Measurements from ENCODE around the gene PRDM15. TPM values are rescaled to one million over a fixed set of nuclear protein-coding genes. Genes with fewer than 3 reads are reported as not detected.

The PRDM15 gene
- polyA plus RNA-seq, 1 experiment, result 5.1 TPM

DNA sequence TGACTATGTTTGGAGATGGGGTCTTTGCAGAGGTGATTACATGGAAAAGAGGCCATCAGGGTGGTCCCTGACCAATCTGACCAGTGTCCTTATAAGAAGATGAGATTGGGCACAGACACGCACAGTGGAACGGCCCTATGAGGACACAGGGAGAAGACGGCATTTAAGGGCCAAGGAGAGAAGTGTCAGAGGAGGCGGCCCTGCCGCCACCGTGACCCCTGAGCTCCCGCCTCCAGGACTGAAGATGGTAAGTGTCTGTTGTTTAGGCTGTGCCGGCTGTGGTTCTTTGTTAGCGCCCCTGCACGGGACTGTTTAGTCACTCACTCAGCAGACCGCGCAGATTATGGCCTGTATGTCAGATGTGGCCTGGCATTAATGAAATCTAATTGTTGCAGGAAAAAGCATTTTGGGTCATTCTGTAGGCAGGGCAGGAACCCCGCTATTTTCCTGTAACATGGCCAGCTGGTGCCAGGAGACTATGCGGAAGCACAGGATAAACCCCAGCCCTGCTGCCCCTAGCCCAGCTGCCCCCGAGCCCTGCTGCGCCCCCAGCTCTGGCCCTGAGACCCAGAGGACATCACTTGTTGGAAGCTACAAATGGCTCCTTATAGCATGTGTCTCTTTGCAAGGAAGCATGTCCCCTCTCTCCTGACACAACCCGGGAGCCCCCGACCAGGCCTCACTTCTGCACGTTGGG is 58.6 kb downstream of the PRDM15 start:
- Histone ChIP-seq H3K27me3 (ENCODE audit: control insufficient read depth, insufficient read depth, low read length) (no peaks in the 10 kb centered on the region), H3K27ac (ENCODE audit: low read depth, low read length) (no peak overlapping the region), H3K4me3 (ENCODE audit: low read depth, low read length) (no peak overlapping the region), H3K9me3 (ENCODE audit: control insufficient read depth, insufficient read depth, low read length) (no peaks in the 10 kb centered on the region)
- TF ChIP-seq, protein P1, sequence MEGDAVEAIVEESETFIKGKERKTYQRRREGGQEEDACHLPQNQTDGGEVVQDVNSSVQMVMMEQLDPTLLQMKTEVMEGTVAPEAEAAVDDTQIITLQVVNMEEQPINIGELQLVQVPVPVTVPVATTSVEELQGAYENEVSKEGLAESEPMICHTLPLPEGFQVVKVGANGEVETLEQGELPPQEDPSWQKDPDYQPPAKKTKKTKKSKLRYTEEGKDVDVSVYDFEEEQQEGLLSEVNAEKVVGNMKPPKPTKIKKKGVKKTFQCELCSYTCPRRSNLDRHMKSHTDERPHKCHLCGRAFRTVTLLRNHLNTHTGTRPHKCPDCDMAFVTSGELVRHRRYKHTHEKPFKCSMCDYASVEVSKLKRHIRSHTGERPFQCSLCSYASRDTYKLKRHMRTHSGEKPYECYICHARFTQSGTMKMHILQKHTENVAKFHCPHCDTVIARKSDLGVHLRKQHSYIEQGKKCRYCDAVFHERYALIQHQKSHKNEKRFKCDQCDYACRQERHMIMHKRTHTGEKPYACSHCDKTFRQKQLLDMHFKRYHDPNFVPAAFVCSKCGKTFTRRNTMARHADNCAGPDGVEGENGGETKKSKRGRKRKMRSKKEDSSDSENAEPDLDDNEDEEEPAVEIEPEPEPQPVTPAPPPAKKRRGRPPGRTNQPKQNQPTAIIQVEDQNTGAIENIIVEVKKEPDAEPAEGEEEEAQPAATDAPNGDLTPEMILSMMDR (IDR thresholded peaks at IDR 0.05; ENCODE audit: low read depth, low read length), result no peak
- DNase-seq (ENCODE audit: low read depth, low spot score), result no peak
- ChIA-PET POLR2A (interaction anchor here (0.6 kb wide), 1 partner anchor 90 kb away, joined by 3 read pairs; no protein-coding TSS in a partner anchor), CTCF (interaction anchor here (1.8 kb wide), 1 partner anchor 208 kb away, joined by 7 read pairs; no protein-coding TSS in a partner anchor)

DNA sequence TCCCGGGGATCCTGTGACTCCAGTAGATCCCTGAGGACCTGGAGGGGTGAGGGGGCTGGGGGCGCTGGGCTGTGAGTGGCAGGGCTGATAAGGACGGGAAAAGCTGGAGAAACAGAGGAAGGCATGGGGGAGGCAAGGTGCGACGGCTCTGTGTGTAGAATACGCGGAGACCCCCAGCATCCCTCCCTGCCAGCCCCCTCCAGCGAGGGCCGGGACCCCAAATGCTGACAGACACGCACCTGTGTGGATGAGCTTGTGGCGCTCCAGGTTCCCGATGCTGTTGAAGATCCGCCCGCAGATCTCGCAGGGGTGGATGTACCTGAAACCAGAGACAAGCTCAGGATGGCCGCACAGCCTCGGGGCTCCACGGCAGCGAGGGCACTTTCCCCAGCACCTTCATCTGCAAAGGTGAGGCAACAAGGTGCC is 59.3 kb downstream of the PRDM15 start:
- H3K27me3 ChIP-seq (ENCODE audit: control insufficient read depth, insufficient read depth, low read length), result no peaks in the 10 kb centered on the region
- no peaks in the 10 kb centered on the region for H3K9me3 ChIP-seq (ENCODE audit: control insufficient read depth, insufficient read depth, low read length)
- no peak overlapping the region for H3K27ac ChIP-seq (ENCODE audit: low read depth, low read length)
- TF ChIP-seq, protein P1 (IDR thresholded peaks at IDR 0.05; ENCODE audit: low read depth, low read length), result no peak
- ChIA-PET POLR2A (no interaction called here), CTCF (interaction anchor here (1.8 kb wide), 1 partner anchor 207 kb away, joined by 7 read pairs; no protein-coding TSS in a partner anchor)
- no peak overlapping the region for H3K4me3 ChIP-seq (ENCODE audit: low read depth, low read length)
- no peak for DNase-seq (ENCODE audit: low read depth, low spot score)

DNA sequence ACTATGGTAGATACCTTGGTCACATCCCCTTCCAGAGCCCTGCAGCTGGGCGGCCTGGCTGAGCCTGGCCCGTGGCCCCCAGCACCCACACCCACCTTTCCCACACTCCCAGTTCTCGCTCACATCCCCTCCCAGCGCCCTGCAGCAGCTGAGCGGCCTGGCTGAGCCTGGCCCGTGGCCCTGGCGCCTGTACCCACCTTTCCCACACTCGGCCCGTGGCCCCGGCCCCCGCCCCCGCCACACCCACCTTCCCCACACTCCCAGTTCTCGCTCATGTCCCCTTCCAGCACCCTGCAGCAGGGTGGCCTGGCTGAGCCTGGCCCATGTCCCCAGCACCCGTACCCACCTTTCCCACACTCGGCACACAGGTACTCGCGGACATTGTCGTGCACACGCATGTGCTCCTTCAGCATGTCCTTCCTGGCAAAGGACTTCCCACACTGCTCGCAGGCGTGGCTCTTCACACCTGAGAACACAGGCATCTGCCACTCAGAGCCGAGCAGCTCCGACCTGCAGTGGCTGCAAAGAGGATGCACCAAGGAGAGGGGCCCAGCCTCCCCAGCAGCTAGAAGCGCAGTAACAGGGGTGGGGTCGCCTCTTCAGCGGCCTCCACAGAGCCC is 59.8 kb downstream of the PRDM15 start:
- Histone ChIP-seq H3K27ac (ENCODE audit: low read depth, low read length) (no peak overlapping the region), H3K9me3 (ENCODE audit: control insufficient read depth, insufficient read depth, low read length) (no peaks in the 10 kb centered on the region), H3K27me3 (ENCODE audit: control insufficient read depth, insufficient read depth, low read length) (no peaks in the 10 kb centered on the region), H3K4me3 (ENCODE audit: low read depth, low read length) (no peak overlapping the region)
- no peak for DNase-seq (ENCODE audit: low read depth, low spot score)
- TF ChIP-seq, protein P1 (IDR thresholded peaks at IDR 0.05; ENCODE audit: low read depth, low read length), result no peak
- ChIA-PET POLR2A (no interaction called here), CTCF (interaction anchor here (1.8 kb wide), 1 partner anchor 207 kb away, joined by 7 read pairs; no protein-coding TSS in a partner anchor)

DNA sequence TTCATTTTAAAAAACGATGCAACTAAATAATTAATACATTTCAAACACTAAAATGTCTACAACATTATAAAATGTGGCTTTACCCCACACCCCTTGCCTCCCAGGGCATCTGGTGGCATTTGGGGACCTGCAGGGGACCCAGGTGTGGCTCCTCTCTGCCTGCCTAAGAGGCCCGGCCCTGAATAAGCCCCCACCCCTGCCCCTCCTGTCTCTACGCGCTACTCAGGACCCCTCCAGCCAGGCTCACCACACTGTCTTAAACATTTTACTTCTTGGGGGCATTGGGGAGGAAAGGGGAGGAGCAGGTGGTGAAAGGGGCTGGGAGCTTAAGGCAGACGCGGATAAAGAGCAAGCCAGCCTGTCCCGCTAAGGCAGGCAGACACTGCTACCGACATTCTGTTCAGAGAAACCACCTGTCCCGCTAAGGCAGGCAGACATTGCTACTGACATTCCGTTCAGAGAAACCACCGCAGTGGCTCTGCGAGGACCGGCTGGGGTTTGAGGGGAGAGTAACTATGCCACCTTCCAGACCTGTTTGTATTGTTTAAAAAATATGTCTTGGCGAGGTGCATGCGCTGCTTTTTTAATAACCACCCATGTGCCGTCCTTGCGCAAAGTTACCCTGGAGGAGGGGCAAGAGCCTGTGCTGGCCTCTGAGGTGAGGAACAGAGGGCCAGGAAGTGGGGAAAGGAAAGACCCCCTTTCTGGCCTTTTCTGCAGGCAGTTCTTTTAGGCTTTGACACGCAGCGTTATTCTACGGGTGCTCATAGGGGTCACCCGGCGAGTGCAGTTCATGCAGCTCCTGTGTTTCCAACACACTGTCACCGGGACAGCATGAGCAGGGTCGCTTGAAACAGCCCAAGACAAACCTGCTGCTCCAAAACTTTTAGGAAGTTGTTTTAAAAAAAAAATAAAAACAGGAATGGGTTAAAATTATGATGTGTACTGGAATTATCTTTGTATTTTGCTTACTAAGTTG is 61.0 kb downstream of the PRDM15 start:
- H3K27me3 ChIP-seq (ENCODE audit: control insufficient read depth, insufficient read depth, low read length), result no peaks in the 10 kb centered on the region
- H3K27ac ChIP-seq (ENCODE audit: low read depth, low read length), result no peak overlapping the region
- ChIA-PET CTCF (interaction anchor here (1.2 to 3.8 kb wide), 13 partner anchors 14 to 534 kb away, joined by 4 to 79 read pairs (median 13); no protein-coding TSS in a partner anchor), POLR2A (no interaction called here)
- TF ChIP-seq, protein P1 (IDR thresholded peaks at IDR 0.05; ENCODE audit: low read depth, low read length), result no peak
- H3K9me3 ChIP-seq (ENCODE audit: control insufficient read depth, insufficient read depth, low read length), result no peaks in the 10 kb centered on the region
- H3K4me3 ChIP-seq (ENCODE audit: low read depth, low read length), result no peak overlapping the region
- DNase-seq (ENCODE audit: low read depth, low spot score), result no peak
